ENCODE data around the gene IFITM1.

Gene IFITM1

DNA sequence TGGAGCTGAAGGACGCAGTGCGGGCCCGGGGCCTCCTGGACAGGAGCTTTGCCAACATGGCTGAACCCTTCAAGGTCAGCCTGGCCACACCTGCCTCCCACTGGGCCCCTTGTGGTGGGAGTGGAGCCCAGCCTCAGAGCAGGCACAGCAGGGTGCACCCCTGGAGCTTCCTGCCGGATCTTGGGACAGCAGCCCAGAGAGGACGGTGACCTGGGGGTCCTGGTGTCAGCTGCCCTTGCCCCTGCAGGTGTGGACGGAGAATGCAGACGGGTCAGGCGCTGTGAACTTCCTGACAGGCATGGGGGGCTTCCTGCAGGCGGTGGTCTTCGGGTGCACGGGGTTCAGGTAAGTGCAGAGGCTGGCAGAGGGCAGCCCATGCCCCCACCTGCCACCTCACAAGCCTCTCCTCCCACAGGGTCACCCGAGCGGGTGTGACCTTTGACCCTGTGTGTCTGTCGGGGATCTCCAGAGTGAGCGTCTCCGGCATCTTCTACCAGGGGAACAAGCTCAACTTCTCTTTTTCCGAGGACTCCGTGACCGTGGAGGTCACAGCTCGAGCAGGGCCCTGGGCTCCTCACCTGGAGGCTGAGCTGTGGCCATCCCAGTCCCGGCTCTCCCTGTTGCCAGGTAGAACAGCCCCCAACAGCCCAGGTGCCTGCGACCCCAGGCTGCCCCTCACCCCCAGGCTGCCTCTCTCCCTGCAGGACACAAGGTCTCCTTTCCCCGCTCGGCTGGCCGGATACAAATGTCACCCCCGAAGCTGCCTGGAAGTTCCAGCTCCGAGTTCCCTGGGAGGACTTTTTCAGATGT is 19.8 kb upstream of the IFITM1 start:
- DNase-seq (ENCODE audit: low spot score): no peak

DNA sequence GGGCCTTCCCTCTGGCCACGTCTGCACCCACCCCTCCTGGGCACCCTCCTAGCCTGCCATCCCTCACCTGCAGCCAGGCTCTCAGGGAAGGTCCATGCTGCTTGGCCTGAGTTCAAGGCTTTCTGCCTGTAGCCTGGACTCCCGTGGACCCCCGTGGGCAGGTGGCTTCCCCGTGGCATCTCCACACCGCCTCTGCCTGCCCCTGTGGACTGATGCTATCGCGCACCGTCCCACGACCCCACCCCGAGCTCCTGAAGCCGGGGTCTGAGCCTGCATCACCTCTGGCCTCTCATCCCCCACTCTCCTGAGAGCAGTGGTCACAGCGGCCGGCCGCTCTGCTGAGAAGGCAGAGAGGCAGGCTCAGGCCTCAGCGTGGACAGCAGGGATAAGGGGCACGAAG is 19.1 kb upstream of the IFITM1 start:
- no peak for DNase-seq (ENCODE audit: low spot score)

DNA sequence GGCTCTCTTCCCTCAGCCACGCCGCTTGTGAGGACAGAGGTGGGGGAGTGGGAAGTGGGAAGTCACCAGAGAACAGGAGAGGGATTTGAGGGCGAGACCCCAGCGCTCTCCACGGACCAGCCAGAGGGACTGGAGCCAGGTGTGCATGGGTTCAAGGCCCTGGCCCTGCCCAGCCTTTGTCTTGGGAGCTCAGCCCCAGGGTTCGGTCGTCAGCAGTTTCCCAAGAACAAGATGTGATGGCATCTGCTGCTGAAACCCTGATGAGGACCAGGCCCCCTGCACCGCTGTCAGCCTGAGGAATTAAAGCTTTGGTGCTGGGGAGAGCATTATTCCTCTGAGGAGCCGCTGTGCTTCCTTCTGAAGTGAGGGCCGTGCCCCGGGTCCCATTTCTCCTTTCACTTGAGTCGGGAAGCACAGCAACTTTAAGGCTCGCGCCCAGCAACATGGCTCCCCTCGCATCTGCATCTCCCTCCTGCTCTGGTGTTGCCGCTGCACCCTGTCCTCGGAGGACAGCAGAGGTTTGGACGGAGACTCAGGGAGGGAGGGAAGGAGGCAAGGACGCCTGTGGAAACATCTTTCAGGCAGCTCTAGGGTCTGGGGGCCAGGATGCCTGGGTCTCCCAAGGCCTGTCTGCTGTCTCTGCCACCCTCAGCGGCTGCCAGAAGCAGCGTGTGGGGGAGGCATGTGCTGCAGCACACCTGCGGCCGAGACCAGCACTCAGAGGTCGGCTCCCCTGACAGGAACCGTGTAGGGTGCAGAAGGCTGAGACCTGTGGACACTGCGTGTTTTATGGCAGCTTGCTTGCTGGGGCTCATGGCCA is 18.3 kb upstream of the IFITM1 start:
- no peak for DNase-seq (ENCODE audit: low spot score)

DNA sequence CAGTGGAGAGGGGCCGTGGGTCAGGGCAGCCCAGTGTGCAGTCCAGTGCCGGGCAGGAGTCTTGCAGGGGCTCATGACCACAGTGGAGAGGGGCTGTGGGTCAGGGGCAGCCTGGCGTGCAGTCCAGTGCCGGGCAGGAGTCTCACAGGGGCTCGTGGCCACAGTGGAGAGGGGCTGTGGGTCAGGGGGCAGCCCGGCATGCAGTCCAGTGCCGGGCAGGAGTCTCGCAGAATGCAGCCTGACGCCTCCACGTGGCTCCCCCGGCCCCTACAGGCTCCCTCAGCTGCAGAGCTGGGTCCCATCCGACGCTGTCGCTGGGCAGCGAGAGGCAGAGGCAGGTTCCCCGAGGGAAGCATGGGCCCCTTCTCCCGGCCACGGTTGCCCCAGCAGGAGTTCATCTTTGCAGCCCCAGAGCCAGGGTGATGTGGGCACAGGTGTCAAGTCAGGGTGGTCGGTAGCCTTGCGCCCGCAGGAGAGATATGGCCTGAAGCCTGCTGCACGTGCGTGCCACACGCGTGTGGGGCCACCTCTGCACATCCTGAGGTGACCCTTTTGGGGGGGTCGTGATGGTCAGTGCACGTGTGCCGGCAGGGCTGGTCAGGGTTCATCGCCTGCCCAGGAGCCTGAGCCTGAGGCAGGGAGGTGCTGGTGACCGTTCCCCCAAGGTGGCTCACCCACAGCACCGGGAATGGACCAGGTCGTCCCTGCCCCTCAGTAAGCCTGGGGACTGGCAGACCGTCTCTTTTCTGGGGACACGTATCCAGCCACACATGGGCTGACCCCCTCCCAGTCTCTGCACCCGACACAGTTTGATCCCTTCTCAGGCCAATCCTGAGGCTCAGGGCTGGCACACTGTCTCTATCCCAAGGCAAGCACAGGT is 17.4 kb upstream of the IFITM1 start:
- no peak for DNase-seq (ENCODE audit: low spot score)

DNA sequence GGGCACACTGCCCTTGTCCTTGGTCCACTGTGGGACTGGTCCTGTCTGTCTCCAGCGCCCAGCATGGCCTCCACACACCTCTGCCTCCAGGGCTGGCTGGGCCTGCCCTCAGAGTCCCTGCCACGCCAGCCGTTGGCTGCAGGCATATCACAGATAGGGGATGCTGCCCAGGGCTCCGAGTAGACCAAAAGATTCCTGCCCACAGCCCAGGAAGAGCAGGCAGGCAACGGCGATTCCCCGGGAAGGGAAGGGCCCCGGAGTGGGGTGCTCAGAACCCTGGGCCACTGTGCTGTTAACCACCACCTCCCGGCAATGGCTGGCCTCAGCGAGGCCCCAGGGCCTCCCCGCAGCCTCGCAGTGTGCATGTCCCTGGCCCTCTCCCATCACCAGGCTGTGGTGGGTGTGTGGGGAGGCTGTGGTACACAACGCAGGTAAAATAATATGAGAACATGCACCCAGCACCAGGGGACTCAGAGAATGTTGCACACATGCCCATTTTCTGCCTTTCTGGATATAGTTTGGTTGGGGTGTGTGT is 16.7 kb upstream of the IFITM1 start:
- no peak for DNase-seq (ENCODE audit: low spot score)

DNA sequence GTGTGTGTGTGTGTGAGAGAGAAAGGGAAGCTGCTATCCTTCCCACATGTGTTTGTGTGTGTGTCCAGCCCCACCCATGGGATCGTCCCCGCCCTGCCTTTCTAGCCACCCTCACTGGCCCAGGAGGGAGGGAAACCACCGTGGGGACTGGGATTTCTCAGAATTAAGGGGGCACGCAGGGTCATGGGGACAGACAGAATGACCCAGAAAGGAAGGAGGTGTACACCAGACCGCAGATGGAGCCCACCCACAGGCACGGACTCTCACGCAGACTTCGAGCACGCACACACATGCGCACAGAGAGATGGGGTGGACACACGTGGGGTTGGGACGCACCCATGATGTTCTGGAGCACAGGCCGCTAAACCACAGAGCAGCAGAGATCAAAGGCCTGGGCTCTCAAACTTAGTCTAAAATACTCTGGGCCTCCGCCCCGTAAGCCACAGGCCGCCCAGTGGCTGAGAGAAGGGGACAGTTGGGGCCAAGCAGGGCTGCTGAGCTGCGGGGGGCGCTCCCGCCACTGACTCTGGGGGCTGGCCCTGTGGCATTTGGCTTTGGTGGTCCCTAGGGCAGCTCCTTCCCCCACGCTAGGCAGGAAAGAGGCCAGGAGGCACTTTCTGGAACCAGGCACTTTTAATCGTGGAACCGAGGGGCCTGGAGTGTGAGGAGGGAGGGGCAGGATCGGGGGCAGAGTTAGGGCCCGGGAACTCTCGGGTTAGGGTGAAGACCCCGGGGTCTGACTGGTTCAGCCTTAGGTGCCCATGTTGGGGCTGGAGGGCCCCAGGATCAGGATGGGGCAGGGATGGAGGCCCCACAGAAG is 16.0 kb upstream of the IFITM1 start:
- DNase-seq (ENCODE audit: low spot score): no peak

DNA sequence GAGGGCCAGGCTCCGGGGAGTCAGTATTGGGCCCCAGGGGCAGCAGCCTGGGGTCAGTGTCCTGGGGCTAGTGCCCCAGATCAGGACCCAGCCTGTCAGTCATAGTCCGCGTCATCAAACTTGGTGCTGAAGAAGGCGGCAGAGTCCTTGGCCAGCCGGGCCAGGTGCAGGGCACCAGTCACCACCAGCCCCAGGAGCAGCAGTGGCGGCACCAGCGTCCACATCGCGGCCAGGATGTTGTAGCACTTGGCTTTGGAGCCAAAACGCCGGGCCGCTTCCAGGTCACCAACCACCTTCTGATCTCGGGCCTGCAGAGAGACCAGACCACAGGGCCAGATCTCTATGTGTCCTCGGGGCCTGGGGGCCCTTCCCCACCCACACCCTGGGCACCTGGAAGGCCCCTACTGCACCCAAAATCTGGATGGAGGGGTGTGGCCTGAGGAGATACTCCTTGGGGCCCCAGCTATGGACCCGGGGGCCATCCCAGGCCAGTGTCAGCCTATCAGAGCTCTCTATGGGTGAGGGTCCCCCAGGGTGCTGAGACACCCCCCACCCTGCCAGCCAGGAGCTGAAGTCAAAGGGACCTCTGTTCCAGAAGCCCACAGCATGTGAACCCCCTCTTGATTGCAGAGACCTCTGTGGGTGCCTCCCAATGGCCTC is 15.3 kb upstream of the IFITM1 start:
- DNase-seq (ENCODE audit: low spot score): no peak

DNA sequence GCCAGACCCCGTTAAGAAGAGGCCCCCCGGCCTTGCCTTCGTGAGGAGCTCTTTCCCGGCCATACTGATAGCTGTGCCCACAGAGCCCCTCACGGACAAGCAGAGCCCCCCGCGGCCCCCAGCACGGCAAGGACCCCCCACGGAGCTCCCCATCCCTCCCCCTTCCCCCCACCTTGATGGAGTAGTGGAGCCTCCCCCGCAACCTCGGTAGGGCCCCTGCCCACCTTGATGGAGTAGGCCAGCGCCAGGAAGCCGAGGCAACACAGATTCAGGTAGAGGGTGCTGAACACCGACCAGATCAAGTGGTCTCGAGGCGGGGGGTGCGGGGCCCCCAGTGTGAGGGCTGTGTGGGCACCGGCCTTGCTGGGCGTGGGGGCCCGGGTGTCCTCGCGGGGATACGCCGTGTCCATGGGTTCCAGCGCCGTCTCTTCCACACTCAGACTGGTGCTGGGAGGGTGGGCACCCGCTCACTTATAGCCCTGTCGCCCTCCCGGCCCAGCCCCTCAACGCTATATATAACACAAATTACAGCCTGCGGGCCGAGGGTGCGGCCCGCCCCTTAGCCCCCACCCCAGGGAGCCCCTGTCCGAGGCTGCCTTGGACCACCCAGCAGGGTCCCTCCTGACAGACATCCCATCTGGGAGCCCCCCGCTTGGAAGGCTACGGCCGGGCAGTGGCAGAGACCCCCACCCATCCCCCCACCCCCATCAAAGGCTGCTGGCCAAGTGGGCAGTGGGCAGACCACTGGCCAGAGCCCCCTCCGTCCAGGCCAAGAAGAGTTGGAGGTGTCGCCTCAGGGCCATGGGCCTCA is 14.6 kb upstream of the IFITM1 start, which contains the start of gene IFITM5:
IFITM5 (minus strand) TSS at position 446 of the 811 bp plus-strand sequence; CDS start at position 410, 36 bp downstream.
- no peak for DNase-seq (ENCODE audit: low spot score)

DNA sequence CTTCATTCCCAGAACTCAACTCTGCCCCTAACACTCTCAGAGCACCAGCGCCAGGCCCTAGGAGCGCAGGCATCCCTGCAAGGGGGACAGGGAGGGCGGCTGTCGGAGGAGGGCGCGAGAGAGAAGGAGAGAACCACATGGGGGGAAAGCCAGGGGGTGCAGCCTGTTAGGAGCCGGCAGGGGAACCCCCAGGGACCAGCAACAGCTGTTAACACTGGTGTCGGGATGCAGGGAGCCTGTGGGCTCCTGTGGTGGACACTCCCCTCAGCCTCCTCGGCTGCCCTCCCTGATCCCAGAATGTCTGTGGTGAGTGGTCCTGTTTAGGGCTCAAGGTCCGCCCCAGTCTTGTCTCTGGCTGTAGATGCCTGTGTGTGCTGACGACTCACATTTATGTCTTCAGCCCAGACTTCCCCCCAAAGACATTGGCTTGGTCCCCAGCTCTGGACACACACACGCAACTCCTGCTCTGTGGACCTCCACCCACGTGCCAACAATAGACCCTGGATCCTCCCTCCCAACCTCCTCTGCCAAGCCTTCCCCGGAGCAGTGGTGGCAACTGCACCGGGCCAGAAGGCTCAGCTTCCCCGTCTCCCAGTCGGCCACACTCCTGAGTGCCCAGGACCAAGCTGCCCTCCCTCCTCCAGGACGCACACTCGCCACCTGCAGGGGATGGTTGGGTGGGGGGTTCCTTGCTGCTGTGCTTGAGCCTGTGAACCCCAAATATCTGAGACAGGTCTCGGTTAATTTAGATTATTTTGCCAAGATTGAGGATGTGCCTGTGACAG is 13.7 kb upstream of the IFITM1 start:
- DNase-seq (ENCODE audit: low spot score): no peak

DNA sequence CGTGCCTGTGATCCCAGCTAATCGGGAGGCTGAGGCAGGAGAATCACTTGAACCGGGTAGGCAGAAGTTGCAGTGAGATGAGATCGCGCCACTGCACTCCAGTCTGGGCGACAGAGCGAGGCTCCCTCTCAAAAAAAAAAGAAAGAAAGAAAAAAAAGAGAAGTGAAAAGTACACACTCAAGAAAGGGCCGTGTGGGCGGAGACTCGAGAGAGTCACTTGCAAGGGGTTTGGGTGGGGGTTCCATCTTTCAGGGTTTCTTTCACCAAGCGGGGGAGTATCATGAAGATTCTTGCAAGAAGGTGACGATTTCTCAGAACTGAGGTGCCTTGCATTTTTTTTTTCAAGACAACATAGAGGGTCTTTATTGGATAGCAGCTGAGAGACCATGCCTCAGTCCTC is 10.5 kb upstream of the IFITM1 start:
- no peak for DNase-seq (ENCODE audit: low spot score)

DNA sequence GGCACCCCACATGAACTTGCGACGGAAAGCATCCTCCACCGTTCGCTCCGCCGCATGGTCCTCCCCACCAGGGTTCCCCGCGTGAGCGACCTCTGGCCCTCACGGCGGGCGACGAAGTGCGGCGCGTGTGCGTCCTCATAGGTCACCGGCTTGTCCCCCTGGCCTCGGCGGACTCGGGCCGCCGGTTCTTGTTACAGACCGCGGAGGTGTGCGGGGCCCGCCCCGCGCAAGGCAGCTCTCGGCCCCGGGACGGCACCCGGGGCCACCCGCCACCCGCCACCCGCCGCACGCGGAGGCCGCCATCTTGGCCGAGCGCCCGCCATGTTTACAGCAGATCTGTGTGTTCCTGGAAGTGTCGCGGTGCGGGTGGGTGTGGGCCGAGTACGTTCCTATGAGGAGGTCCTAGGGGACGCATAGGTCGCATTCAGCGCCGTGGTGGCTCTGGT is 9.8 kb upstream of the IFITM1 start:
- DNase-seq (ENCODE audit: low spot score): no peak

DNA sequence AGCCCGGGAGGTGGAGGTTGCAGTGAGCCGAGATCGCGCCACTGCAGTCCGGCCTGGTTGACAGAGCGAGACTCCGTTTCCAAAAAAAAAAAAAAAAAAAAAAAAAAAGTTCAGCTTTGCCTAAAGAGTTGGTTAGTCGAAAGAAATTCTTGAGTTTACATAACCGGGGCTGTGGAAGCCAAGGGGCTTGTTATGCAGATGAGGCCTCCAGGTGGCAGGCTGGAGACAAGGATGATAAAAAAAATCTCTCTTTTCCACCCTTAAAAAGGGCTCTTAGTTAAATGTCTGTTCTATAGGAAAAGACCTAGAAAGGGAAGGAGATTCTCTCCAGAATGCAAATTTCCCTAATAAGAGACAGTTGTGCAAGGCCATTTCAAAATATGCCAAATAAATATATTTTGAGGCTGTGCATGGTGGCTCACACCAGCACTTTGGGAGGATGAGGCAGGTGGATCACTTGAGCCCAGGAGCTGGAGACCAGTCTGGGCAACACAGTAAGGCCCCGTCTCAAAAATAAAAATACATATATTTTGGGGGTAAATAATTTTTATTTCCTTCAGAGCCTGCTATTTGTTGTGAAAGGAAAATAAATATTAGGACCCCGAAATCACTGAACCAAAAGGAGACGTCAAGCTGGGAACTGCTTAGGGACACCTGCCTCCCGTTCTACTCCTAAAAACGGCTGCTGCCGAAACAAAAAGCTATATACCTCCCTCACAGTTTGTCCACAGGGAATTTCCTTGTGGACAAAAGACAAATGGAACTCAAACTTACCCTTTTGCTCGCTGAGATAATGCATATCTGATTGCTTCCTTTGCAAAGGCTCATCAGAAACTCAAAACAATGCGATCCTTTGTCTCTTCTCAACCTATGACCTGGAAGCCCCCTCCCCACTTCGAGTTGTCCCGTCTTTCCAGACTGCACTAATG is 8.7 kb upstream of the IFITM1 start:
- DNase-seq (ENCODE audit: low spot score): peak; percentile 60

DNA sequence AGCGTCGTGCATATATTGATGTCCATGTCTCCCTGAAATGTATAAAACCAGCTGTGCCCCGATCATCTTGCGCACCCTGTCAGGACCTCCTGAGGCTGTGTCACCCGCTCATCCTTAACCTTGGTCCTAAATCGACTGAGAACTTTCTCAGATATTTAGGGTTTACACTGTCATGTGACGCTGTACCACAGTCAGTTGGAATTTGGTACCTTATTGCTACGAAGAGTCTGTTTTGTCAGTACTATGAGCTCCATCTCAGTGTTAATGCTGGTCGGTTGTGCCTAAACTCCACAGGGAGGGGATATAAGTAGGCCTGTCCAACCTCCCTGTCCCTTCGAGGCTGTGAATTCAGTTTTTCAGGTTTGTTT is 8.0 kb upstream of the IFITM1 start:
- no peak for DNase-seq (ENCODE audit: low spot score)

DNA sequence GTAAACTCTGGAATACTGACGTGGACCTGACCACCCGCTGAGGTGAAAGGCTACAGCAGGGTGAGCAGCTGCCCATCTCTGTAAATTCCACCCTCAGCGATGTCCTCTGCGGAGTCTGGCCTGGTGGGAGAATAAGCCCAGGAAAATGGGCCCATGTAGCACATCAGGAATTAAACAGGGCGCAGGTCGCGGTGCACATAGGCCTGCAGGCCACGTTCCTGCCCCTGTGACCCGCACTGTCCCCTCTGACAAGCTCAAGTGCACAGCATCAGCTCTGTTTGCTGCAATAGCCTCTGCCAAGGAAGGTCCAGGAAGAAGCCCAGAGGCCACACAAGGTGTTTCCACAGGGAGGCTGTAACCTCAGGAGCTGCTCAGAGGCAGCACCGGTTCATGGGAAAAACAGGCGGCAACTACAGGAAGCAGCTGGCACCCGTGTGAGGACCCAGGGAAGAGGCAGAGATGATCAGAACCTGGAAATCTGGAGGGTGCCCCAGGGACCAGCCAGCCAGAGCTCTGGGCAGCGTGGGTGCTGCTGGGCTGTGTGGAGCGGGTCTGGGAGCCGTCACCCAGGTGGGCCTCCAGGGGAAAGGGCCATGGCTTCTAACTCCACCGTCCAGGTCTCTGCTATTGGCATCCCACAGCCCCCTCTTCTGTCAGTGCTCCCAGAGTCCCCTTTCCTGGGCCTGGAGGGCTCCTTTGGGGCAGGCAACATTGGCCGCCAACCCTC is 7.0 kb upstream of the IFITM1 start:
- no peak for DNase-seq (ENCODE audit: low spot score)

DNA sequence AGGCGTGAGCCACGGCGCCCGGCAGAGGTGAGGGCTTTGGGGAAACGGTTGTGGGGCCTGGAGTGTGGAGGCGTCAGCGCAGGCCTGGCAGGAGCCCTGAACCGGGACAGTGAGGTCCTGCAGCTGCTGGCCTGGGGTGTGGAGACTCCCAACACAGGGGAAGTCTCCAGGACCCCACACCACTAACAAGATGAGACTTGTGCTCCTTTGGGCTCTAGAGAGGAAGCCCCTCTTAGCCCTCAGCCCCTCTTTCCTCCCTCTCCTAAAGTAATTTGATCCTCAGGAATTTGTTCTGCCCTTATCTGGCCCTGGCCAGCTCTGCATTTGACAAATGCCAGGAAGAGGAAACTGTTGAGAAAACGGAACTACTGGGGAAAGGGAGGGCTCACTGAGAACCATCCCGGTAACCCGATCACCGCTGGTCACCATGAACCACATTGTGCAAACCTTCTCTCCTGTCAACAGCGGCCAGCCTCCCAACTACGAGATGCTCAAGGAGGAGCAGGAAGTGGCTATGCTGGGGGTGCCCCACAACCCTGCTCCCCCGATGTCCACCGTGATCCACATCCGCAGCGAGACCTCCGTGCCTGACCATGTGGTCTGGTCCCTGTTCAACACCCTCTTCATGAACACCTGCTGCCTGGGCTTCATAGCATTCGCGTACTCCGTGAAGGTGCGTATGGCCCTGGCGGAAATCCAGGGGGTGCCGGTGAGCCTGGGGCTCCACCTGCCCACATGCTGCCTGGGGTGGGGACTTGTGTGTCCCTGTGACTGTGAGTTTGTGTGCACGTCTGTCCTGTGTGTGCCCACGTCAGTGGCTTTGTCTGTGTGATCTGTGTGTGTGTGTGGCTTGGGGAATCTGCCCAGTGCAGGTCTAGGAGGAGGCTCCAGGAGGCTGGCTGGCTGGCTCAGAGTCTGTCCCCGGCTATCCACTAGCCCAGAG is 5.8 kb upstream of the IFITM1 start, which contains the start of gene IFITM2:
IFITM2 (plus strand) TSS at position 51 of the 943 bp plus-strand sequence; CDS start at position 428, 377 bp downstream.
- DNase-seq (ENCODE audit: low spot score): peak; percentile 81

Data from kidney tubule cell (primary cell).